ENCODE measurements around the gene ACTRT2. TPM values are rescaled to one million over a fixed set of nuclear protein-coding genes. Genes with fewer than 3 reads are reported as not detected.

Gene ACTRT2
- total and polyA plus RNA-seq, 2 donors (not counting 1 experiment from before 2014, with no cell fraction given), result not detected

GRCh38 chr1:3065797-3066196 is 44.5 kb downstream of the ACTRT2 start:
- no peak for DNase-seq
- no peak overlapping the region for H3K27ac ChIP-seq (ENCODE audit: low read length in 2 of 2)

GRCh38 chr1:3066250-3066711 is 45.0 kb downstream of the ACTRT2 start:
- Histone ChIP-seq H3K9me3 (ENCODE audit: control extremely low read depth in 1 of 3, control insufficient read depth in 2 of 3, insufficient read depth in 1 of 3, low read length in 2 of 3) (peaks cover 0 to 6% (median 0%) of the 10 kb centered on the region in 3 donors), H3K79me2 (ENCODE audit: control insufficient read depth, insufficient read depth, low read length) (no peaks in the 10 kb centered on the region), H3K4me3 (ENCODE audit: control extremely low read depth in 1 of 5, extremely low read depth in 1 of 5, insufficient read depth in 1 of 5, low read depth in 2 of 5, low read length in 4 of 5) (no peak overlapping the region), H4K20me1 (ENCODE audit: control insufficient read depth, insufficient read depth, low read length, poor library complexity, severe bottlenecking) (no peaks in the 10 kb centered on the region), H3K9ac (ENCODE audit: low read length) (no peak overlapping the region), H3K4me2 (replicated peaks; ENCODE audit: low read depth, low read length, poor library complexity, severe bottlenecking) (no peak overlapping the region), H3K4me1 (ENCODE audit: control insufficient read depth in 2 of 2, insufficient read depth in 2 of 2, low read length in 2 of 2) (peaks cover 0 to 4% of the 10 kb centered on the region in 2 donors), H3K27ac (ENCODE audit: low read length in 2 of 2) (no peak overlapping the region), H3K27me3 (replicated peaks in 1 of 4; ENCODE audit: control extremely low read depth in 1 of 4, control insufficient read depth in 3 of 4, insufficient read depth in 4 of 4, low read length in 3 of 4) (peaks cover 0 to 37% (median 4%) of the 10 kb centered on the region in 4 experiments), H3K36me3 (replicated peaks in 1 of 2; ENCODE audit: control extremely low read depth in 1 of 2, control insufficient read depth in 1 of 2, extremely low read depth in 1 of 2, insufficient read depth in 2 of 2, low read length in 1 of 2) (no peaks in the 10 kb centered on the region), H2AFZ (ENCODE audit: insufficient read depth, low read depth, low read length, poor library complexity, severe bottlenecking) (no peak overlapping the region)
- peaks cover 6% of the 10 kb centered on the region for H3K4me1 Mint-ChIP-seq
- no peak for ATAC-seq (ENCODE audit: low read depth)
- no peak overlapping the region for H3K4me3 Mint-ChIP-seq
- POLR2A ChIA-PET, result interaction anchor here (0.6 kb wide), 1 partner anchor 115 kb away, joined by 3 read pairs; no protein-coding TSS in a partner anchor
- no peak for TF ChIP-seq EZH2 (IDR thresholded peaks at IDR 0.05; ENCODE audit: borderline replicate concordance, insufficient read depth, low read depth, low read length, poor library complexity, severe bottlenecking)
- TF ChIP-seq CTCF (IDR thresholded peaks at IDR 0.05), result no peak
- no peak overlapping the region for H3K27ac Mint-ChIP-seq
- H3K27me3 Mint-ChIP-seq, result peaks cover 21% of the 10 kb centered on the region
- H3K9me3 Mint-ChIP-seq (ENCODE audit: insufficient read depth), result no peaks in the 10 kb centered on the region
- DNase-seq, result no peak
- WGBS (ENCODE audit: insufficient coverage), result 70% methylated on average over 11 of the region's 11 CpGs
- intact Hi-C loops (cut with micrococcal nuclease), result no loop called here
- CTCF ChIA-PET, result no interaction called here

More at GRCh38 chr1:3065797-3066196, 44.5 kb downstream of the ACTRT2 start:
- intact Hi-C loops (cut with micrococcal nuclease), result no loop called here
- Histone ChIP-seq H3K36me3 (replicated peaks in 1 of 2; ENCODE audit: control extremely low read depth in 1 of 2, control insufficient read depth in 1 of 2, extremely low read depth in 1 of 2, insufficient read depth in 2 of 2, low read length in 1 of 2) (no peaks in the 10 kb centered on the region), H3K9ac (ENCODE audit: low read length) (no peak overlapping the region), H3K27me3 (replicated peaks in 1 of 4; ENCODE audit: control extremely low read depth in 1 of 4, control insufficient read depth in 3 of 4, insufficient read depth in 4 of 4, low read length in 3 of 4) (peaks cover 0 to 33% (median 4%) of the 10 kb centered on the region in 4 experiments), H3K79me2 (ENCODE audit: control insufficient read depth, insufficient read depth, low read length) (no peaks in the 10 kb centered on the region), H3K9me3 (ENCODE audit: control extremely low read depth in 1 of 3, control insufficient read depth in 2 of 3, insufficient read depth in 1 of 3, low read length in 2 of 3) (peaks cover 0 to 2% (median 0%) of the 10 kb centered on the region in 3 donors), H3K4me2 (replicated peaks; ENCODE audit: low read depth, low read length, poor library complexity, severe bottlenecking) (no peak overlapping the region), H3K4me1 (ENCODE audit: control insufficient read depth in 2 of 2, insufficient read depth in 2 of 2, low read length in 2 of 2) (peaks cover 0 to 4% of the 10 kb centered on the region in 2 donors), H3K4me3 (ENCODE audit: control extremely low read depth in 1 of 5, extremely low read depth in 1 of 5, insufficient read depth in 1 of 5, low read depth in 2 of 5, low read length in 4 of 5) (no peak overlapping the region), H2AFZ (ENCODE audit: insufficient read depth, low read depth, low read length, poor library complexity, severe bottlenecking) (no peak overlapping the region), H4K20me1 (ENCODE audit: control insufficient read depth, insufficient read depth, low read length, poor library complexity, severe bottlenecking) (no peaks in the 10 kb centered on the region)
- TF ChIP-seq CTCF (IDR thresholded peaks at IDR 0.05), result no peak
- TF ChIP-seq EZH2 (IDR thresholded peaks at IDR 0.05; ENCODE audit: borderline replicate concordance, insufficient read depth, low read depth, low read length, poor library complexity, severe bottlenecking), result no peak
- peaks cover 6% of the 10 kb centered on the region for H3K4me1 Mint-ChIP-seq
- ATAC-seq (ENCODE audit: low read depth), result no peak
- H3K27ac Mint-ChIP-seq, result no peak overlapping the region
- H3K4me3 Mint-ChIP-seq, result no peak overlapping the region
- no peaks in the 10 kb centered on the region for H3K9me3 Mint-ChIP-seq (ENCODE audit: insufficient read depth)
- peaks cover 21% of the 10 kb centered on the region for H3K27me3 Mint-ChIP-seq
- WGBS (ENCODE audit: insufficient coverage), result 82% methylated on average over 7 of the region's 7 CpGs
- ChIA-PET POLR2A (no interaction called here), CTCF (no interaction called here)
